K562 (cell line): ENCODE results near the gene PACS1. TPM values are rescaled to one million over a fixed set of nuclear protein-coding genes. Genes with fewer than 3 reads are reported as not detected.

Source experiments
- ATAC-seq: fragments of 200-7000 bp; cut with Tn5 transposase; 3 replicates; pipeline ENCODE4 v1.9.1; 2020; ENCODE audit warnings: moderate library complexity
- BruUV-seq: library from RNA; stranded (reverse); fragments of 400-500 nt; replicated peaks from 2 replicates; lab custom pipeline; 2021; lab: Mats Ljungman, UMichigan
- CTCF ChIA-PET: fragments of 300-600 bp; formaldehyde crosslinking; extraction: SDS; loops from one replicate; lab custom pipeline; 2021; ENCODE audit warnings: low intra/inter-chr PET ratio; lab: Yijun Ruan, JAX
- POLR2A ChIA-PET: fragments of 300-600, 350-650 bp; sonication (Branson Sonifier 250); formaldehyde crosslinking; extraction: SDS; loops from one replicate; lab custom pipeline; 2021; ENCODE audit warnings: antibody characterized with exemption, inconsistent platforms; lab: Yijun Ruan, JAX
- DNase-seq, 4 experiments: peaks; one replicate each; pipeline versions ENCODE4 v3.0.0 to v3.0.0-alpha.2; 2011 to 2018; ENCODE audit warnings: low spot score in 3 of 4, mixed read lengths in 3 of 4; ENCODE audit errors: extremely low read depth in 1 of 4
- FAIRE-seq: peaks from 2 replicates; lab custom pipeline; 2011; peaks lifted over from hg19 to GRCh38; lab: Jason Lieb, UNC
- H2AFZ ChIP-seq: 2 replicates; pipeline ENCODE4 v1.6.0; 2011; ENCODE audit warnings: low read depth, low read length, control low read depth, inconsistent platforms
- H3K27ac ChIP-seq: fragments of 200-600 bp; 3 replicates; pipeline ENCODE4 v1.8.0; 2011; ENCODE audit warnings: low read depth, mild to moderate bottlenecking, control low read depth, inconsistent platforms, low read length, moderate library complexity, mixed read lengths; ENCODE audit errors: extremely low read depth
- H3K27me3 ChIP-seq, 2 experiments: fragments of 300-600 bp in 1 of 2; 2 replicates in 1 of 2; 3 replicates in 1 of 2; pipeline versions ENCODE4 v1.6.0 to v1.8.0; 2011; ENCODE audit warnings: inconsistent platforms in 2 of 2, low read length in 2 of 2, mild to moderate bottlenecking in 1 of 2, mixed read lengths in 1 of 2, moderate library complexity in 1 of 2; ENCODE audit not compliant: control insufficient read depth in 2 of 2, insufficient read depth in 2 of 2
- H3K36me3 ChIP-seq: fragments of 300-600 bp; 3 replicates; pipeline ENCODE4 v1.8.0; 2011; ENCODE audit warnings: mild to moderate bottlenecking, low read length, inconsistent platforms; ENCODE audit not compliant: control insufficient read depth, insufficient read depth
- H3K4me1 ChIP-seq, 2 experiments: fragments of 200-600 bp in 1 of 2; replicated peaks in 1 of 2; 2 replicates in 1 of 2; 3 replicates in 1 of 2; pipeline versions ENCODE4 v1.5.1 to v1.8.0; 2011; ENCODE audit warnings: inconsistent platforms in 2 of 2, low read length in 2 of 2, mild to moderate bottlenecking in 1 of 2, mixed read lengths in 1 of 2, moderate library complexity in 1 of 2; ENCODE audit not compliant: control insufficient read depth in 2 of 2, insufficient read depth in 2 of 2
- H3K4me2 ChIP-seq: 2 replicates; pipeline ENCODE4 v1.6.1; 2011; ENCODE audit warnings: low read length, control low read depth, inconsistent platforms, mixed read lengths; ENCODE audit not compliant: insufficient read depth
- H3K4me3 ChIP-seq: fragments of 200-600 bp; sonication (generic), shearing (Covaris generic); 2 replicates; pipeline ENCODE4 v1.5.1; 2016; ENCODE audit warnings: control low read depth, inconsistent platforms
- H3K79me2 ChIP-seq: fragments of 200-600 bp; 3 replicates; pipeline ENCODE4 v1.8.0; 2011; ENCODE audit warnings: low read length, inconsistent platforms; ENCODE audit not compliant: control insufficient read depth, insufficient read depth
- H3K9ac ChIP-seq, 2 experiments: 2 replicates each; pipeline versions ENCODE4 v1.6.0 to v1.6.1; 2011; ENCODE audit warnings: low read depth in 2 of 2, low read length in 2 of 2, control low read depth in 1 of 2, inconsistent platforms in 1 of 2, mild to moderate bottlenecking in 1 of 2, mixed read lengths in 1 of 2; ENCODE audit not compliant: insufficient read depth in 1 of 2
- H3K9me1 ChIP-seq: one replicate; pipeline ENCODE4 v1.6.0; 2011; ENCODE audit warnings: inconsistent platforms, mild to moderate bottlenecking, low read length, moderate library complexity; ENCODE audit not compliant: control insufficient read depth, insufficient read depth
- H3K9me3 ChIP-seq: replicated peaks from 2 replicates; pipeline ENCODE4 v1.5.1; 2011; ENCODE audit warnings: low read depth, low read length, inconsistent platforms; ENCODE audit not compliant: control insufficient read depth, insufficient read depth
- H4K20me1 ChIP-seq: replicated peaks from 2 replicates; pipeline ENCODE4 v1.6.1; 2011; ENCODE audit warnings: low read length, inconsistent platforms, mixed read lengths; ENCODE audit not compliant: control insufficient read depth, insufficient read depth
- ARID2 ChIP-seq: fragments of 450-650 bp; IDR thresholded peaks from 2 replicates; pipeline ENCODE4 v1.6.1; 2017; ENCODE audit warnings: antibody characterized with exemption, mild to moderate bottlenecking
- CSDE1 ChIP-seq, 2 experiments: fragments of 450-650 bp; IDR thresholded peaks; 2 replicates each; pipeline ENCODE4 v1.6.1; 2016; ENCODE audit warnings: mild to moderate bottlenecking in 1 of 2
- KHSRP ChIP-seq: fragments of 450-650 bp; IDR thresholded peaks from 2 replicates; pipeline ENCODE4 v1.6.1; 2017
- KLF10 ChIP-seq: fragments of 250-450 bp; sonication (Bioruptor Pico); IDR thresholded peaks from 2 replicates; pipeline ENCODE4 v1.6.1; 2021; ENCODE audit warnings: matching md5 sums
- RNF219 ChIP-seq: fragments of 250-450 bp; sonication (Bioruptor Pico); IDR thresholded peaks from 2 replicates; pipeline ENCODE4 v1.5.0; 2022; ENCODE audit warnings: mild to moderate bottlenecking
- SP1 ChIP-seq: sonication (generic); formaldehyde crosslinking; IDR thresholded peaks from 2 replicates; pipeline ENCODE4 v1.8.1; 2022; ENCODE audit warnings: mild to moderate bottlenecking, missing genetic modification reagents
- TRIM28 ChIP-seq: fragments of 450-650 bp; IDR thresholded peaks from 2 replicates; pipeline ENCODE4 v1.6.1; 2017
- ZBED1 ChIP-seq: IDR thresholded peaks from 2 replicates; pipeline ENCODE4 v1.6.1; 2014
- WGBS: fragments of 100-300 bp; shearing (Covaris generic); methylation state at CpG from one replicate; pipeline ENCODE4 v1.1.6; 2016; ENCODE audit warnings: low coverage, mixed read lengths; ENCODE audit not compliant: insufficient coverage; ENCODE audit errors: missing lambda C conversion rate; 5-methylcytosine and 5-hydroxymethylcytosine counted together
- in situ Hi-C: fragments of 300-500 bp; cut with MboI; formaldehyde crosslinking; loops from 4 replicates; pipeline ENCODE4 v1.15.0; 2018; ENCODE audit warnings: inconsistent platforms, mixed read lengths
- intact Hi-C: fragments of 100-400 bp; cut with micrococcal nuclease; formaldehyde crosslinking; loops from 2 replicates; pipeline ENCODE4 v1.14.2; 2022
- polyA plus RNA-seq, 8 experiments: library from polyadenylated mRNA; depleted of rRNA in 4 of 8; stranded (reverse) in 5 of 8; unstranded in 3 of 8; fragments of >200 nt; fragmentation: Nextera tagmentation in 2 of 8; fragmentation: Illumina TruSeq in 1 of 8; extraction: Ambion mirVana in 2 of 8; extraction: Trizol in 1 of 8; gene quantifications; 2 replicates each; pipeline versions ENCODE4 v1.2.1 to v1.2.3, GENCODE V29; 2011 to 2014; ENCODE audit warnings: inconsistent platforms in 1 of 8, missing spikeins in 1 of 8
- total RNA-seq, 7 experiments: library from RNA; depleted of rRNA in 6 of 7; stranded (reverse); fragments of >200 nt in 6 of 7; fragmentation: Illumina TruSeq in 2 of 7; extraction: Trizol in 2 of 7; gene quantifications; 2 replicates each; pipeline versions ENCODE4 v1.2.1 to v1.2.3, GENCODE V29; 2011 to 2021; ENCODE audit warnings: low replicate concordance in 1 of 7
- TF ChIP-seq, protein P1 (sequence below): fragments of 450-650 bp; IDR thresholded peaks from 2 replicates; pipeline ENCODE4 v1.6.1; 2016; ENCODE audit warnings: low read depth, mild to moderate bottlenecking, moderate library complexity
- TF ChIP-seq, protein P2 (sequence below): fragments of 250-450 bp; sonication (Bioruptor Pico); IDR thresholded peaks from 2 replicates; pipeline ENCODE4 v1.5.0; 2020; ENCODE audit warnings: mild to moderate bottlenecking
- TF ChIP-seq, protein P3 (sequence below), 2 experiments: fragments of 450-650 bp in 1 of 2; sonication (generic) in 1 of 2; formaldehyde crosslinking in 1 of 2; IDR thresholded peaks in 1 of 2; conservative IDR thresholded peaks in 1 of 2; 2 replicates each; pipeline versions ENCODE4 v1.6.1 to v1.8.1; 2016 to 2023; ENCODE audit warnings: mild to moderate bottlenecking in 2 of 2, moderate library complexity in 2 of 2, inconsistent platforms in 1 of 2, missing genetic modification reagents in 1 of 2

PACS1 gene
- total and polyA plus RNA-seq, 9 of the 15 experiments (the other 6 are each of a cell fraction or from before 2014, with no cell fraction given): 0.34 to 28.1 (median 8.5) TPM

DNA sequence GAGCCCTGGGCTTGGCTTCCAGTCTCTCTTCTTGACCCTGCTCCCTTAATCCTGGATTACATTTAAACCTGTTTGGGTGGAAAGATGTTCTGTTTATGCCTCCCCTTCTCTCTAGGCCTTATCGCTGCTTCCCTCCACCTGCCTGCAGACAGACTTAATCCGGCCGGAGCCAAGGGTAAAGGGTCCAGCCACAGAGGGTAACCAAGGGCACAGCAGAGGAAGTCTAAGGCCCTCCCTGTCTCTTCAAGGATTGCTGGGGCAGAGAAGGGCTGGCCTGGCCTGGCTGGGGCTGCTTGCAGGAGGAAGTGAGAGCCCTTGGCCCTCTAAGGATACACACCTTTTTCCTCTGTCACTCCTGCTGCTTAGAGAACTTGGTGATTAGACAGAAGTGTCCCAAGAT is 23.2 kb upstream of the PACS1 start (continued):
- TF ChIP-seq RNF219 (CRISPR knock-in tag): no peak
- no peak for TF ChIP-seq KLF10 (CRISPR knock-in tag)

GRCh38 chr11:66047541-66048365 is 22.3 kb upstream of the PACS1 start:
- in situ Hi-C loops (no loop called here), intact Hi-C loops (no loop called here)
- no peak overlapping the region for H2AFZ ChIP-seq
- H3K9me1 ChIP-seq: no peaks in the 10 kb centered on the region
- no peak overlapping the region for H3K27ac ChIP-seq
- FAIRE-seq (no peak), ATAC-seq (no peak), DNase-seq (no peak)
- BruUV-seq: no TSS peak
- no peaks in the 10 kb centered on the region for H4K20me1 ChIP-seq
- ChIA-PET POLR2A (interaction anchor here (0.6 to 1.0 kb wide), 3 partner anchors 12 to 194 kb away, joined by 3 read pairs; no protein-coding TSS in a partner anchor), CTCF (no interaction called here)
- WGBS: 30% methylated on average over 11 of the region's 11 CpGs
- no peaks in the 10 kb centered on the region for H3K27me3 ChIP-seq
- H3K4me2 ChIP-seq: no peak overlapping the region
- TF ChIP-seq, protein P1, sequence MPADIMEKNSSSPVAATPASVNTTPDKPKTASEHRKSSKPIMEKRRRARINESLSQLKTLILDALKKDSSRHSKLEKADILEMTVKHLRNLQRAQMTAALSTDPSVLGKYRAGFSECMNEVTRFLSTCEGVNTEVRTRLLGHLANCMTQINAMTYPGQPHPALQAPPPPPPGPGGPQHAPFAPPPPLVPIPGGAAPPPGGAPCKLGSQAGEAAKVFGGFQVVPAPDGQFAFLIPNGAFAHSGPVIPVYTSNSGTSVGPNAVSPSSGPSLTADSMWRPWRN: no peak
- TF ChIP-seq ZBED1: no peak
- no peak for TF ChIP-seq ARID2
- TF ChIP-seq, protein P2, sequence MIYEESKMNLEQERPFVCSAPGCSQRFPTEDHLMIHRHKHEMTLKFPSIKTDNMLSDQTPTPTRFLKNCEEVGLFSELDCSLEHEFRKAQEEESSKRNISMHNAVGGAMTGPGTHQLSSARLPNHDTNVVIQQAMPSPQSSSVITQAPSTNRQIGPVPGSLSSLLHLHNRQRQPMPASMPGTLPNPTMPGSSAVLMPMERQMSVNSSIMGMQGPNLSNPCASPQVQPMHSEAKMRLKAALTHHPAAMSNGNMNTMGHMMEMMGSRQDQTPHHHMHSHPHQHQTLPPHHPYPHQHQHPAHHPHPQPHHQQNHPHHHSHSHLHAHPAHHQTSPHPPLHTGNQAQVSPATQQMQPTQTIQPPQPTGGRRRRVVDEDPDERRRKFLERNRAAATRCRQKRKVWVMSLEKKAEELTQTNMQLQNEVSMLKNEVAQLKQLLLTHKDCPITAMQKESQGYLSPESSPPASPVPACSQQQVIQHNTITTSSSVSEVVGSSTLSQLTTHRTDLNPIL (CRISPR knock-in tag): no peak
- TF ChIP-seq, protein P3, sequence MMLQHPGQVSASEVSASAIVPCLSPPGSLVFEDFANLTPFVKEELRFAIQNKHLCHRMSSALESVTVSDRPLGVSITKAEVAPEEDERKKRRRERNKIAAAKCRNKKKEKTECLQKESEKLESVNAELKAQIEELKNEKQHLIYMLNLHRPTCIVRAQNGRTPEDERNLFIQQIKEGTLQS (IDR thresholded peaks at IDR 0.05): no peak
- TF ChIP-seq, protein P3 (CRISPR knock-in tag; conservative IDR thresholded peaks at IDR 0.05): no peak
- TF ChIP-seq SP1 (CRISPR knock-in tag): no peak
- TF ChIP-seq KHSRP: no peak
- TF ChIP-seq TRIM28: no peak
- TF ChIP-seq CSDE1 (IDR thresholded peaks at IDR 0.05): no peak
- no peak overlapping the region for H3K4me3 ChIP-seq
- peaks cover 3% of the 10 kb centered on the region; the same call in 1 of the 3 replicates for H3K36me3 ChIP-seq
- H3K9me3 ChIP-seq: no peaks in the 10 kb centered on the region
- H3K9ac ChIP-seq: peak overlapping the region in 1 of 2 experiments; percentile 59; a peak in 1 of 4 replicates
- peaks cover 11 to 25% of the 10 kb centered on the region in 2 experiments for H3K4me1 ChIP-seq
- peaks cover 12% of the 10 kb centered on the region for H3K79me2 ChIP-seq
